Fibroblast of lung (primary cell): Measurements from ENCODE around the gene EFCC1.

Experiments used
- CTCF ChIP-seq, 2 donors: IDR thresholded peaks in 1 of 2; conservative IDR thresholded peaks in 1 of 2; 1 replicate in 1 of 2; 2 replicates in 1 of 2; pipeline ENCODE4 v1.5.1; 2011 to 2012; ENCODE audit warnings: low read length in 2 of 2, control low read depth in 1 of 2, inconsistent platforms in 1 of 2, low read depth in 1 of 2, mild to moderate bottlenecking in 1 of 2
- EZH2 ChIP-seq: IDR thresholded peaks from 2 replicates; pipeline ENCODE4 v1.5.1; 2012; ENCODE audit warnings: low read length, control low read depth, mild to moderate bottlenecking; ENCODE audit errors: missing control alignments

- no peak for TF ChIP-seq EZH2
- no peak for TF ChIP-seq CTCF (conservative IDR thresholded peaks at IDR 0.05 in 1 of 2, IDR thresholded peaks at IDR 0.05 in 1 of 2; ENCODE audit: low read depth in 1 of 2, low read length in 2 of 2)
Observed at GRCh38 chr3:129057249-129057648, 56.1 kb downstream of the EFCC1 start.
